SK-N-SH (cell line): ENCODE measurements around the gene KCTD3. TPM values are rescaled to one million over a fixed set of nuclear protein-coding genes. Genes with fewer than 3 reads are reported as not detected.

Experiments
- CTCF ChIA-PET: fragments of 300-600, 350-600 bp; formaldehyde crosslinking; extraction: SDS; loops from one replicate; lab custom pipeline; 2021; lab: Yijun Ruan, JAX
- POLR2A ChIA-PET: fragments of 350-600 bp; sonication (Branson Sonifier 250); formaldehyde crosslinking; extraction: SDS; loops from one replicate; lab custom pipeline; 2020; ENCODE audit warnings: antibody characterized with exemption, inconsistent platforms; lab: Yijun Ruan, JAX
- DNase-seq: peaks from one replicate; pipeline ENCODE4 v3.0.0; 2012
- H2AFZ ChIP-seq: fragments of 200-600 bp; sonication (generic); 2 replicates; pipeline ENCODE4 v1.8.1; 2016; ENCODE audit warnings: antibody characterized with exemption, mild to moderate bottlenecking, low read depth
- H3F3A ChIP-seq: fragments of 200-600 bp; sonication (generic); replicated peaks from 2 replicates; pipeline ENCODE3; 2016; ENCODE audit warnings: antibody characterized with exemption, mild to moderate bottlenecking; ENCODE audit not compliant: insufficient read depth
- H3K27ac ChIP-seq, 2 experiments: fragments of 200-500 bp in 1 of 2; fragments of 200-600 bp in 1 of 2; sonication (Bioruptor generic) in 1 of 2; sonication (generic), shearing (Covaris generic) in 1 of 2; 2 replicates each; pipeline versions ENCODE4 v1.5.1 to v1.6.1; 2014 to 2016; ENCODE audit warnings: low read depth in 2 of 2, inconsistent platforms in 1 of 2, low read length in 1 of 2, mild to moderate bottlenecking in 1 of 2, mixed read lengths in 1 of 2
- H3K27me3 ChIP-seq: fragments of 200-600 bp; sonication (generic), shearing (Covaris generic); 2 replicates; pipeline ENCODE4 v1.6.1; 2016; ENCODE audit warnings: mixed run types; ENCODE audit not compliant: insufficient read depth
- H3K36me3 ChIP-seq, 2 experiments: fragments of 200-500 bp in 1 of 2; fragments of 200-600 bp in 1 of 2; sonication (Bioruptor generic) in 1 of 2; sonication (generic) in 1 of 2; replicated peaks in 1 of 2; 2 replicates each; pipeline versions ENCODE3 to v1.5.1; 2014 to 2016; ENCODE audit warnings: low read length in 1 of 2, mild to moderate bottlenecking in 1 of 2; ENCODE audit not compliant: insufficient read depth in 2 of 2, control insufficient read depth in 1 of 2
- H3K4me1 ChIP-seq, 2 experiments: fragments of 200-500 bp in 1 of 2; fragments of 200-600 bp in 1 of 2; sonication (Bioruptor generic) in 1 of 2; sonication (generic), shearing (Covaris generic) in 1 of 2; 2 replicates each; pipeline versions ENCODE4 v1.5.1 to v1.6.1; 2014 to 2016; ENCODE audit warnings: low read depth in 1 of 2, low read length in 1 of 2, mixed run types in 1 of 2; ENCODE audit not compliant: insufficient read depth in 2 of 2, control insufficient read depth in 1 of 2
- H3K4me2 ChIP-seq: fragments of 200-600 bp; sonication (generic), shearing (Covaris generic); 2 replicates; pipeline ENCODE4 v1.6.1; 2017; ENCODE audit warnings: mixed run types
- H3K4me3 ChIP-seq, 2 experiments: fragments of 200-500 bp in 1 of 2; fragments of 200-600 bp in 1 of 2; sonication (Bioruptor generic) in 1 of 2; sonication (generic), shearing (Covaris generic) in 1 of 2; 2 replicates each; pipeline versions ENCODE4 v1.5.1 to v1.8.1; 2014 to 2016; ENCODE audit warnings: low read depth in 2 of 2, inconsistent platforms in 1 of 2, low read length in 1 of 2, mild to moderate bottlenecking in 1 of 2, mixed read lengths in 1 of 2, moderate library complexity in 1 of 2
- H3K79me2 ChIP-seq: fragments of 200-600 bp; sonication (generic); 2 replicates; pipeline ENCODE4 v1.8.1; 2017; ENCODE audit warnings: mild to moderate bottlenecking; ENCODE audit not compliant: insufficient read depth
- H3K9ac ChIP-seq: fragments of 200-600 bp; sonication (generic); 2 replicates; pipeline ENCODE4 v1.6.1; 2017; ENCODE audit warnings: mixed run types
- H3K9me2 ChIP-seq: fragments of 200-600 bp; sonication (generic); 2 replicates; pipeline ENCODE4 v1.6.1; 2017; ENCODE audit warnings: mixed run types
- H3K9me3 ChIP-seq: fragments of 200-600 bp; sonication (generic); 2 replicates; pipeline ENCODE4 v1.6.1; 2017; ENCODE audit warnings: mixed run types, mild to moderate bottlenecking, moderate library complexity
- H4K20me1 ChIP-seq: fragments of 200-600 bp; sonication (generic); 2 replicates; pipeline ENCODE4 v1.6.1; 2017; ENCODE audit warnings: mild to moderate bottlenecking, mixed run types; ENCODE audit not compliant: insufficient read depth
- CTCF ChIP-seq: fragments of 200-600 bp; sonication (generic); IDR thresholded peaks from 2 replicates; pipeline ENCODE4 v1.6.1; 2017; ENCODE audit warnings: antibody characterized with exemption, mild to moderate bottlenecking, moderate library complexity
- FOSL2 ChIP-seq: IDR thresholded peaks from 2 replicates; pipeline ENCODE4 v1.4.0; 2012; ENCODE audit warnings: low read depth, mild to moderate bottlenecking, moderate library complexity, borderline replicate concordance
- FOXM1 ChIP-seq: IDR thresholded peaks from 2 replicates; pipeline ENCODE4 v1.4.0; 2012; ENCODE audit warnings: low read depth, mild to moderate bottlenecking
- GATA2 ChIP-seq: sonication (generic); formaldehyde crosslinking; IDR thresholded peaks from 2 replicates; pipeline ENCODE4 v1.5.0; 2020; ENCODE audit warnings: mild to moderate bottlenecking, missing genetic modification reagents
- MEF2A ChIP-seq: IDR thresholded peaks from 2 replicates; pipeline ENCODE4 v1.4.0; 2012; ENCODE audit warnings: low read depth, borderline replicate concordance
- NRF1 ChIP-seq: IDR thresholded peaks from 2 replicates; pipeline ENCODE4 v1.6.1; 2012; ENCODE audit warnings: low read depth, mild to moderate bottlenecking, low read length
- RAD21 ChIP-seq: IDR thresholded peaks from 2 replicates; pipeline ENCODE4 v1.6.1; 2012; ENCODE audit warnings: mild to moderate bottlenecking, low read length
- TEAD4 ChIP-seq: IDR thresholded peaks from 2 replicates; pipeline ENCODE4 v1.4.0; 2012; ENCODE audit warnings: mild to moderate bottlenecking, borderline replicate concordance; ENCODE audit not compliant: insufficient read depth
- WGBS: methylation state at CpG from one replicate; pipeline ENCODE4 v1.1.6; 2017; ENCODE audit warnings: low lambda C conversion rate; 5-methylcytosine and 5-hydroxymethylcytosine counted together
- polyA plus RNA-seq, 3 experiments: library from polyadenylated mRNA; depleted of rRNA; stranded (reverse); fragments of >200 nt; gene quantifications; 2 replicates each; pipeline ENCODE4 v1.2.3, GENCODE V29; 2012
- TF ChIP-seq, protein P1 (sequence below): IDR thresholded peaks from 2 replicates; pipeline ENCODE4; 2012

The KCTD3 gene
- polyA plus RNA-seq, 1 of the 3 experiments (the other 2 are of a cell fraction) = 34.8 TPM

DNA sequence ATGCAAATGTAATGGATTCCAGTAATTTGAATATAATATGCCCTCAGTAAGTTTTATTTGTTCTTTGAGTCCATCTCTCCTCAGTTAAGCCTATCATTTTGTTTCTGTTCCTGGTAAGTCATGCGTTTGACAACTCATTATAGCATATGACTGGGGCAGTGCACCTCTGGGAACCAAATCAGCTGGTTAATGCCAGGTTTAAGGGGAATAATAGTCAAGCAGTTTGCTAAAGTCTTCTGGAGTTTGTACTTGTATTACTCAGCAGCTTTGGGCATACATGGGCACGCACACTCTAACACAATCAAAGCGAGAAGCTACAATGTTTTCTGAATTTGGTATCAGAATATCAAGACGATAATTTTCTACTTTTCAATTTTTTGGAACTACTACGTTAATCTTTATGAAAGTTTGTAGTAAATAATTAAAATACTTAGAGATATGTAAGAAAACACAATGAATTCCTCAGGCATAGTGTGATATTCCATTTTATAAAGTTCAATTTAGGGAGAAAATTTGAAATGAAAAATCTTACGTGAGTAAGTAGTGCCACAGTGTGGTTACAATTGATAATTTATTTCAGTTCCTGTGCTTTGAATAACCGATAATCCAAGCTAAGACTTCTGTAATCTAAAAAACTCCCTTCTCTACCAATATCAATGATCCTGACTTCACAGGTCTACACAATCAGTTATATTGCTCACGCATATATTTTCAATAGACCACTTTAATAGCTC lies 43.8 kb upstream of the KCTD3 start:
- H3K79me2 ChIP-seq = no peaks in the 10 kb centered on the region
- H2AFZ ChIP-seq = no peak overlapping the region
- no peak for DNase-seq
- no peaks in the 10 kb centered on the region for H4K20me1 ChIP-seq
- no peaks in the 10 kb centered on the region for H3K9me2 ChIP-seq
- no peak overlapping the region for H3K9ac ChIP-seq
- 53% methylated on average over 8 of the region's 8 CpGs for WGBS
- no peaks in the 10 kb centered on the region for H3K27me3 ChIP-seq
- TF ChIP-seq RAD21 (peak; percentile 58), FOXM1 (no peak), GATA2 (no peak), CTCF (peak; percentile 62)
- H3K36me3 ChIP-seq = no peaks in the 10 kb centered on the region
- ChIA-PET POLR2A (no interaction called here), CTCF (interaction anchor here (1.4 to 1.5 kb wide), 2 partner anchors 10 to 1191 kb away, joined by 5 read pairs; no protein-coding TSS in a partner anchor)
- no peak overlapping the region for H3K4me3 ChIP-seq
- no peaks in the 10 kb centered on the region for H3K9me3 ChIP-seq
- no peaks in the 10 kb centered on the region for H3F3A ChIP-seq
- no peak overlapping the region; the same call in 1 of the 2 replicates for H3K4me2 ChIP-seq
- H3K4me1 ChIP-seq = no peaks in the 10 kb centered on the region; a peak in 1 of 4 replicates
- H3K27ac ChIP-seq = no peak overlapping the region; a peak in 1 of 4 replicates

- Histone ChIP-seq H3K4me3 (no peak overlapping the region), H3K4me1 (no peaks in the 10 kb centered on the region; a peak in 1 of 4 replicates), H3K4me2 (no peak overlapping the region; the same call in 1 of the 2 replicates), H3K9ac (no peak overlapping the region), H3K9me2 (no peaks in the 10 kb centered on the region), H3F3A (no peaks in the 10 kb centered on the region), H3K27ac (peak overlapping the region in 1 of 2 experiments; percentile 11; a peak in 1 of 4 replicates), H2AFZ (no peak overlapping the region), H3K9me3 (no peaks in the 10 kb centered on the region), H3K36me3 (no peaks in the 10 kb centered on the region), H4K20me1 (no peaks in the 10 kb centered on the region), H3K27me3 (no peaks in the 10 kb centered on the region), H3K79me2 (no peaks in the 10 kb centered on the region)
- ChIA-PET POLR2A (no interaction called here), CTCF (interaction anchor here (0.9 to 1.5 kb wide), 3 partner anchors 10 to 1191 kb away, joined by 3 to 5 read pairs (median 5); no protein-coding TSS in a partner anchor)
- DNase-seq = no peak
- 25% methylated on average over 2 of the region's 2 CpGs for WGBS
- no peak for TF ChIP-seq MEF2A
- TF ChIP-seq, protein P1, sequence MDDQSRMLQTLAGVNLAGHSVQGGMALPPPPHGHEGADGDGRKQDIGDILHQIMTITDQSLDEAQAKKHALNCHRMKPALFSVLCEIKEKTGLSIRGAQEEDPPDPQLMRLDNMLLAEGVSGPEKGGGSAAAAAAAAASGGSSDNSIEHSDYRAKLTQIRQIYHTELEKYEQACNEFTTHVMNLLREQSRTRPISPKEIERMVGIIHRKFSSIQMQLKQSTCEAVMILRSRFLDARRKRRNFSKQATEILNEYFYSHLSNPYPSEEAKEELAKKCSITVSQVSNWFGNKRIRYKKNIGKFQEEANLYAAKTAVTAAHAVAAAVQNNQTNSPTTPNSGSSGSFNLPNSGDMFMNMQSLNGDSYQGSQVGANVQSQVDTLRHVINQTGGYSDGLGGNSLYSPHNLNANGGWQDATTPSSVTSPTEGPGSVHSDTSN = peak; percentile 17
- no peak for TF ChIP-seq TEAD4
- TF ChIP-seq FOSL2 = no peak
- TF ChIP-seq NRF1 = no peak
Measured at GRCh38 chr1:215523906-215524305, 43.2 kb upstream of the KCTD3 start.
